Natural killer cell (primary cell): Measurements from ENCODE around the gene ULK4. TPM values are rescaled to one million over a fixed set of nuclear protein-coding genes. Genes with fewer than 3 reads are reported as not detected.

Source experiments
- ATAC-seq, 3 donors: fragments of 150-1000 bp in 2 of 3; fragments of 200-7000 bp in 1 of 3; cut with Tn5 transposase; 1 replicate in 1 of 3; 2 replicates in 2 of 3; pipeline ENCODE4 v1.10.0; 2021; ENCODE audit warnings: mild to moderate bottlenecking in 2 of 3, moderate library complexity in 2 of 3
- DNase-seq, 2 donors: peaks; one replicate each; pipeline versions ENCODE4 v3.0.0 to v3.0.0-alpha.2; 2013 to 2021; ENCODE audit warnings: mixed read lengths in 1 of 2
- H3K27ac ChIP-seq: one replicate; pipeline ENCODE4 v1.5.1; 2013; ENCODE audit warnings: mild to moderate bottlenecking, low read length
- H3K27me3 ChIP-seq: one replicate; pipeline ENCODE4 v1.6.1; 2013; ENCODE audit warnings: low read length; ENCODE audit not compliant: control insufficient read depth, insufficient read depth
- H3K36me3 ChIP-seq: one replicate; pipeline ENCODE4 v1.6.1; 2013; ENCODE audit warnings: low read length; ENCODE audit not compliant: control insufficient read depth, insufficient read depth
- H3K4me1 ChIP-seq: one replicate; pipeline ENCODE4 v1.6.1; 2013; ENCODE audit warnings: low read length; ENCODE audit not compliant: control insufficient read depth, insufficient read depth
- H3K4me3 ChIP-seq: one replicate; pipeline ENCODE4 v1.5.1; 2013; ENCODE audit warnings: low read length
- H3K9me3 ChIP-seq: one replicate; pipeline ENCODE4 v1.6.1; 2013; ENCODE audit warnings: low read length; ENCODE audit not compliant: control insufficient read depth, insufficient read depth
- H3K27ac Mint-ChIP-seq, 2 donors: one replicate each; pipeline ENCODE4 v1.8.0; 2022; ENCODE audit warnings: mild to moderate bottlenecking in 2 of 2, mixed read lengths in 2 of 2, moderate library complexity in 1 of 2
- H3K27me3 Mint-ChIP-seq, 2 donors: one replicate each; pipeline ENCODE4 v1.8.0; 2022; ENCODE audit warnings: low read depth in 2 of 2, mixed read lengths in 2 of 2
- H3K36me3 Mint-ChIP-seq: one replicate; pipeline ENCODE4 v1.8.0; 2022; ENCODE audit warnings: mixed read lengths
- H3K4me1 Mint-ChIP-seq, 2 donors: one replicate each; pipeline ENCODE4 v1.8.0; 2022; ENCODE audit warnings: mixed read lengths in 2 of 2
- H3K4me3 Mint-ChIP-seq: one replicate; pipeline ENCODE4 v1.8.0; 2022; ENCODE audit warnings: mild to moderate bottlenecking, moderate library complexity, mixed read lengths
- H3K9me3 Mint-ChIP-seq, 2 donors: one replicate each; pipeline ENCODE4 v1.8.0; 2022; ENCODE audit warnings: mixed read lengths in 2 of 2
- CTCF ChIP-seq: fragments of 200-600 bp; IDR thresholded peaks from one replicate; pipeline ENCODE4 v1.8.0; 2022; ENCODE audit warnings: antibody characterized with exemption
- WGBS: methylation state at CpG from one replicate; pipeline ENCODE4 v1.1.7; 2013; ENCODE audit warnings: missing lambda C conversion rate; ENCODE audit not compliant: insufficient coverage; 5-methylcytosine and 5-hydroxymethylcytosine counted together
- intact Hi-C: fragments of 100-400 bp; cut with micrococcal nuclease; formaldehyde crosslinking; loops from one replicate; pipeline ENCODE4 v1.14.2; 2022
- total RNA-seq, 4 donors: library from RNA; stranded (reverse); fragments of 120-200 nt in 1 of 4; gene quantifications; one replicate each; pipeline versions ENCODE4 v1.2.3 to v1.2.4, GENCODE V29; 2013 to 2022

ULK4 gene
- total RNA-seq, 3 donors from 2014 or later (not counting 1 experiment from before 2014, with no cell fraction given): 19.2 to 25.7 (median 21.2) TPM

GRCh38 chr3:41640076-41640475 lies 321.8 kb downstream of the ULK4 start:
- Mint-ChIP-seq H3K36me3 (no peaks in the 10 kb centered on the region), H3K27me3 (no peaks in the 10 kb centered on the region), H3K4me1 (no peaks in the 10 kb centered on the region), H3K27ac (no peak overlapping the region), H3K9me3 (no peaks in the 10 kb centered on the region), H3K4me3 (no peak overlapping the region)
- ATAC-seq (no peak), DNase-seq (no peak)
- 83% methylated on average over 4 of the region's 4 CpGs for WGBS
- no peaks in the 10 kb centered on the region for H3K4me1 ChIP-seq
- TF ChIP-seq CTCF: no peak
- no peaks in the 10 kb centered on the region for H3K9me3 ChIP-seq
- intact Hi-C loops: no loop called here
- no peaks in the 10 kb centered on the region for H3K36me3 ChIP-seq
- no peak overlapping the region for H3K4me3 ChIP-seq
- no peaks in the 10 kb centered on the region for H3K27me3 ChIP-seq
- no peak overlapping the region for H3K27ac ChIP-seq

GRCh38 chr3:41638381-41638780 lies 323.5 kb downstream of the ULK4 start:
- no peak for ATAC-seq
- Histone ChIP-seq H3K36me3 (no peaks in the 10 kb centered on the region), H3K9me3 (no peaks in the 10 kb centered on the region), H3K4me1 (no peaks in the 10 kb centered on the region), H3K27ac (no peak overlapping the region), H3K4me3 (no peak overlapping the region), H3K27me3 (no peaks in the 10 kb centered on the region)
- H3K27me3 Mint-ChIP-seq: no peaks in the 10 kb centered on the region
- intact Hi-C loops: no loop called here
- DNase-seq: no peak
- TF ChIP-seq CTCF: no peak
- no peak overlapping the region for H3K4me3 Mint-ChIP-seq
- H3K4me1 Mint-ChIP-seq: no peaks in the 10 kb centered on the region
- H3K9me3 Mint-ChIP-seq: peaks cover 0 to 2% of the 10 kb centered on the region in 2 donors
- no peaks in the 10 kb centered on the region for H3K36me3 Mint-ChIP-seq
- WGBS: 96% methylated on average over 2 of the region's 2 CpGs
- no peak overlapping the region for H3K27ac Mint-ChIP-seq

- intact Hi-C loops: no loop called here
- Histone ChIP-seq H3K36me3 (no peaks in the 10 kb centered on the region), H3K4me1 (no peaks in the 10 kb centered on the region), H3K27ac (no peak overlapping the region), H3K27me3 (no peaks in the 10 kb centered on the region), H3K9me3 (no peaks in the 10 kb centered on the region), H3K4me3 (no peak overlapping the region)
- Mint-ChIP-seq H3K27ac (no peak overlapping the region), H3K27me3 (no peaks in the 10 kb centered on the region), H3K36me3 (no peaks in the 10 kb centered on the region), H3K9me3 (peaks cover 0 to 2% of the 10 kb centered on the region in 2 donors), H3K4me3 (no peak overlapping the region), H3K4me1 (no peaks in the 10 kb centered on the region)
- no peak for ATAC-seq
- no peak for DNase-seq
- TF ChIP-seq CTCF: no peak
Observed at GRCh38 chr3:41632700-41633099, 329.2 kb downstream of the ULK4 start.

- Mint-ChIP-seq H3K4me1 (no peaks in the 10 kb centered on the region), H3K27me3 (no peaks in the 10 kb centered on the region), H3K27ac (no peak overlapping the region), H3K4me3 (no peak overlapping the region), H3K9me3 (peaks cover 0 to 2% of the 10 kb centered on the region in 2 donors), H3K36me3 (no peaks in the 10 kb centered on the region)
- H3K4me3 ChIP-seq: no peak overlapping the region
- H3K36me3 ChIP-seq: no peaks in the 10 kb centered on the region
- H3K9me3 ChIP-seq: no peaks in the 10 kb centered on the region
- H3K4me1 ChIP-seq: no peaks in the 10 kb centered on the region
- intact Hi-C loops: no loop called here
- no peak for ATAC-seq
- no peak overlapping the region for H3K27ac ChIP-seq
- no peak for DNase-seq
- H3K27me3 ChIP-seq: no peaks in the 10 kb centered on the region
- no peak for TF ChIP-seq CTCF
Observed at GRCh38 chr3:41630708-41631107, 331.2 kb downstream of the ULK4 start.
